H9 (cell line): Measurements from ENCODE around the gene PNLDC1. TPM values are rescaled to one million over a fixed set of nuclear protein-coding genes. Genes with fewer than 3 reads are reported as not detected.
"Not testable (repeated sequence)": the region's sequence is repeated elsewhere in the genome, so short reads cannot be mapped to it uniquely, and the experiment has no call there.

Experiments
- DNase-seq: peaks from one replicate; pipeline ENCODE4 v3.0.0-alpha.2; 2017
- H2AFZ ChIP-seq: one replicate; pipeline ENCODE4 v1.6.1; 2013; ENCODE audit warnings: mild to moderate bottlenecking, low read length, control low read depth, moderate library complexity
- H2AK5ac ChIP-seq: 2 replicates; pipeline ENCODE4 v1.6.1; 2013; ENCODE audit warnings: low read length, control low read depth, mixed read lengths; ENCODE audit not compliant: insufficient read length
- H2BK120ac ChIP-seq: one replicate; pipeline ENCODE4 v1.6.1; 2013; ENCODE audit warnings: low read depth, mild to moderate bottlenecking, low read length, control low read depth, inconsistent platforms; ENCODE audit not compliant: poor library complexity, severe bottlenecking
- H2BK12ac ChIP-seq: 2 replicates; pipeline ENCODE4 v1.6.1; 2013; ENCODE audit warnings: low read length, control low read depth, mixed read lengths, low read depth; ENCODE audit not compliant: insufficient read length
- H2BK15ac ChIP-seq: 2 replicates; pipeline ENCODE4 v1.6.1; 2013; ENCODE audit warnings: low read depth, low read length, control low read depth
- H2BK20ac ChIP-seq: one replicate; pipeline ENCODE4 v1.6.1; 2013; ENCODE audit warnings: low read depth, mild to moderate bottlenecking, low read length, control low read depth, inconsistent platforms; ENCODE audit not compliant: poor library complexity, severe bottlenecking
- H2BK5ac ChIP-seq: 2 replicates; pipeline ENCODE4 v1.6.1; 2013; ENCODE audit warnings: low read length, control low read depth, mixed read lengths; ENCODE audit not compliant: insufficient read length
- H3K14ac ChIP-seq: 2 replicates; pipeline ENCODE4 v1.6.1; 2013; ENCODE audit warnings: low read length, control low read depth; ENCODE audit not compliant: insufficient read depth
- H3K18ac ChIP-seq: 2 replicates; pipeline ENCODE4 v1.6.1; 2013; ENCODE audit warnings: low read depth, mild to moderate bottlenecking, mixed read lengths, low read length, control low read depth; ENCODE audit not compliant: insufficient read length
- H3K23ac ChIP-seq: 2 replicates; pipeline ENCODE4 v1.6.1; 2013; ENCODE audit warnings: low read length, control low read depth, mixed read lengths, low read depth; ENCODE audit not compliant: insufficient read length
- H3K23me2 ChIP-seq: 2 replicates; pipeline ENCODE4 v1.6.1; 2013; ENCODE audit warnings: low read depth, mild to moderate bottlenecking, mixed read lengths, low read length, control low read depth; ENCODE audit not compliant: insufficient read length, poor library complexity, severe bottlenecking
- H3K27ac ChIP-seq: 2 replicates; pipeline ENCODE4 v1.5.1; 2013; ENCODE audit warnings: low read length, control low read depth, mixed read lengths, low read depth; ENCODE audit not compliant: insufficient read length
- H3K27me3 ChIP-seq: 2 replicates; pipeline ENCODE4 v1.6.1; 2013; ENCODE audit warnings: low read length, control low read depth, inconsistent platforms; ENCODE audit not compliant: insufficient read depth
- H3K4ac ChIP-seq: 2 replicates; pipeline ENCODE4 v1.6.1; 2013; ENCODE audit warnings: low read depth, mild to moderate bottlenecking, control low read depth, inconsistent platforms, low read length, moderate library complexity
- H3K4me1 ChIP-seq: 2 replicates; pipeline ENCODE4 v1.6.1; 2013; ENCODE audit warnings: low read length, control low read depth, inconsistent platforms; ENCODE audit not compliant: insufficient read depth
- H3K4me2 ChIP-seq: 2 replicates; pipeline ENCODE4 v1.6.1; 2013; ENCODE audit warnings: low read length, control low read depth, mixed read lengths; ENCODE audit not compliant: insufficient read length, insufficient read depth
- H3K56ac ChIP-seq: 2 replicates; pipeline ENCODE4 v1.6.1; 2013; ENCODE audit warnings: low read depth, mild to moderate bottlenecking, mixed read lengths, low read length, control low read depth; ENCODE audit not compliant: insufficient read length
- H3K79me1 ChIP-seq: 2 replicates; pipeline ENCODE4 v1.6.1; 2013; ENCODE audit warnings: low read depth, mild to moderate bottlenecking, moderate library complexity, low read length, control low read depth, inconsistent platforms; ENCODE audit not compliant: insufficient read depth, poor library complexity, severe bottlenecking
- H3K79me2 ChIP-seq: 2 replicates; pipeline ENCODE4 v1.6.1; 2013; ENCODE audit warnings: low read length, control low read depth, inconsistent platforms; ENCODE audit not compliant: insufficient read depth
- H3K9ac ChIP-seq: 2 replicates; pipeline ENCODE4 v1.6.1; 2013; ENCODE audit warnings: low read length, control low read depth, mixed read lengths; ENCODE audit not compliant: insufficient read length; ENCODE audit errors: extremely low read depth
- H3K9me3 ChIP-seq: one replicate; pipeline ENCODE4 v1.6.1; 2013; ENCODE audit warnings: low read depth, low read length, inconsistent platforms; ENCODE audit not compliant: control insufficient read depth
- H3T11ph ChIP-seq: one replicate; pipeline ENCODE4 v1.6.1; 2013; ENCODE audit warnings: mild to moderate bottlenecking, low read length, control low read depth, inconsistent platforms
- H4K20me1 ChIP-seq: one replicate; pipeline ENCODE4 v1.6.1; 2013; ENCODE audit not compliant: control insufficient read depth, insufficient read length, insufficient read depth
- H4K5ac ChIP-seq: 2 replicates; pipeline ENCODE4 v1.6.1; 2013; ENCODE audit warnings: low read depth, mild to moderate bottlenecking, mixed read lengths, low read length, control low read depth; ENCODE audit not compliant: insufficient read length
- H4K8ac ChIP-seq: replicated peaks from 2 replicates; pipeline ENCODE4 v1.6.1; 2013; ENCODE audit warnings: low read length, control low read depth, mixed read lengths, low read depth; ENCODE audit not compliant: insufficient read length
- H4K91ac ChIP-seq: 2 replicates; pipeline ENCODE4 v1.6.1; 2013; ENCODE audit warnings: low read depth, mild to moderate bottlenecking, moderate library complexity, mixed read lengths, low read length, control low read depth; ENCODE audit not compliant: insufficient read length
- H3K27ac Mint-ChIP-seq, 3 experiments: 2 replicates in 2 of 3; 3 replicates in 1 of 3; pipeline ENCODE4 v1.8.0; 2020 to 2021; ENCODE audit warnings: mixed read lengths in 3 of 3, mild to moderate bottlenecking in 1 of 3, moderate library complexity in 1 of 3
- H3K27me3 Mint-ChIP-seq: 2 replicates; pipeline ENCODE4 v1.8.0; 2021; ENCODE audit warnings: low read depth, mild to moderate bottlenecking, moderate library complexity, mixed read lengths
- H3K36me3 Mint-ChIP-seq, 3 experiments: 2 replicates in 2 of 3; 3 replicates in 1 of 3; pipeline ENCODE4 v1.8.0; 2020 to 2021; ENCODE audit warnings: low read depth in 3 of 3, mixed read lengths in 3 of 3; ENCODE audit not compliant: insufficient read depth in 1 of 3
- H3K4me1 Mint-ChIP-seq, 2 experiments: 2 replicates each; pipeline ENCODE4 v1.8.0; 2020; ENCODE audit warnings: mixed read lengths in 2 of 2
- H3K4me3 Mint-ChIP-seq, 2 experiments: 2 replicates in 1 of 2; 3 replicates in 1 of 2; pipeline ENCODE4 v1.8.0; 2020 to 2021; ENCODE audit warnings: mild to moderate bottlenecking in 2 of 2, mixed read lengths in 2 of 2, moderate library complexity in 1 of 2
- H3K9me3 Mint-ChIP-seq, 2 experiments: 2 replicates in 1 of 2; 3 replicates in 1 of 2; pipeline ENCODE4 v1.8.0; 2020; ENCODE audit warnings: mild to moderate bottlenecking in 2 of 2, mixed read lengths in 2 of 2, moderate library complexity in 1 of 2
- WGBS: extraction: QIAGEN DNeasy Blood & Tissue Kit; methylation state at CpG from one replicate; pipeline ENCODE4 v1.1.7; 2013; ENCODE audit warnings: missing lambda C conversion rate, low lambda C conversion rate, mixed read lengths; ENCODE audit not compliant: insufficient read length; ENCODE audit errors: extremely low coverage; 5-methylcytosine and 5-hydroxymethylcytosine counted together
- total RNA-seq: library from RNA; stranded (reverse); gene quantifications from 2 replicates; pipeline ENCODE4 v1.2.1, GENCODE V29; 2021
- TF ChIP-seq, protein P1 (sequence below): fragments of 200-600 bp; sonication (generic); conservative IDR thresholded peaks from 3 replicates; pipeline ENCODE4 v1.8.0; 2021; ENCODE audit warnings: antibody characterized with exemption, mild to moderate bottlenecking

PNLDC1 gene
- total RNA-seq, 1 experiment from 2014 or later: not detected

DNA sequence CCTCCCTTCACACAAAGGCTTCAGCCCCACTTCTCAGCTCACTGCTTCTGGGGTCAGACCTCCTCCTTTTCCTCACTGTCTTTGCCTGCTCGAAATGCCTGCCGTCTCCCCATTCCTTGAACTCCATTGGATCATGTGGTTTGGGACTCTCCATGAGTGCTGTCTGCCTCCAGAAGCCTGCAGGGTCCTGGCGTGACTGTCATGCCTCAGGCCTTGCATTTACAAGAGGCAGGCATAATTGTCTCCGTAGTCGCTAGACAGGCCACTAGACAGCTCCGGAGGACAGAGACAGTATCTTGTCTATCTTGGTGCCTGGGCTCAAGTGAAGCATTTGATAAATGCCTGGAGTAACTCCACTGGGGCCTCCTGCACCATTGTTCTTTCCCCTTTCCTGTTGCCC is 15.3 kb downstream of the PNLDC1 start:
- no peak overlapping the region for H2BK12ac ChIP-seq
- H3K23ac ChIP-seq: no peak overlapping the region
- H3K4me2 ChIP-seq: no peak overlapping the region
- Mint-ChIP-seq H3K27ac (peak overlapping the region in 2 of 3 experiments; percentile 48 to 49; a peak in 1 of 7 replicates), H3K27me3 (no peaks in the 10 kb centered on the region), H3K9me3 (no peaks in the 10 kb centered on the region; a peak in 1 of 5 replicates), H3K4me1 (peaks cover 34 to 36% of the 10 kb centered on the region in 2 experiments), H3K4me3 (no peak overlapping the region), H3K36me3 (no peaks in the 10 kb centered on the region; a peak in 1 of 7 replicates)
- H3K14ac ChIP-seq: no peak overlapping the region
- H2BK20ac ChIP-seq: no peak overlapping the region
- H3K9ac ChIP-seq: no peak overlapping the region
- H3K9me3 ChIP-seq: no peaks in the 10 kb centered on the region
- no peak for DNase-seq
- no peaks in the 10 kb centered on the region for H3K23me2 ChIP-seq
- WGBS: no CpG with 5 or more reads among the region's 6 CpGs
- H4K20me1 ChIP-seq: no peaks in the 10 kb centered on the region
- H3K4me1 ChIP-seq: no peaks in the 10 kb centered on the region; the same call in 1 of the 2 replicates
- no peak overlapping the region for H3T11ph ChIP-seq
- H4K5ac ChIP-seq: no peak overlapping the region
- H3K18ac ChIP-seq: no peak overlapping the region
- H4K8ac ChIP-seq: no peak overlapping the region
- H4K91ac ChIP-seq: no peak overlapping the region
- H2AFZ ChIP-seq: no peak overlapping the region
- H2BK5ac ChIP-seq: no peak overlapping the region
- no peak overlapping the region for H3K27ac ChIP-seq
- H2BK120ac ChIP-seq: no peak overlapping the region
- no peak overlapping the region for H3K4ac ChIP-seq
- H3K56ac ChIP-seq: no peak overlapping the region
- H2AK5ac ChIP-seq: no peak overlapping the region
- no peak overlapping the region for H2BK15ac ChIP-seq
- TF ChIP-seq, protein P1, sequence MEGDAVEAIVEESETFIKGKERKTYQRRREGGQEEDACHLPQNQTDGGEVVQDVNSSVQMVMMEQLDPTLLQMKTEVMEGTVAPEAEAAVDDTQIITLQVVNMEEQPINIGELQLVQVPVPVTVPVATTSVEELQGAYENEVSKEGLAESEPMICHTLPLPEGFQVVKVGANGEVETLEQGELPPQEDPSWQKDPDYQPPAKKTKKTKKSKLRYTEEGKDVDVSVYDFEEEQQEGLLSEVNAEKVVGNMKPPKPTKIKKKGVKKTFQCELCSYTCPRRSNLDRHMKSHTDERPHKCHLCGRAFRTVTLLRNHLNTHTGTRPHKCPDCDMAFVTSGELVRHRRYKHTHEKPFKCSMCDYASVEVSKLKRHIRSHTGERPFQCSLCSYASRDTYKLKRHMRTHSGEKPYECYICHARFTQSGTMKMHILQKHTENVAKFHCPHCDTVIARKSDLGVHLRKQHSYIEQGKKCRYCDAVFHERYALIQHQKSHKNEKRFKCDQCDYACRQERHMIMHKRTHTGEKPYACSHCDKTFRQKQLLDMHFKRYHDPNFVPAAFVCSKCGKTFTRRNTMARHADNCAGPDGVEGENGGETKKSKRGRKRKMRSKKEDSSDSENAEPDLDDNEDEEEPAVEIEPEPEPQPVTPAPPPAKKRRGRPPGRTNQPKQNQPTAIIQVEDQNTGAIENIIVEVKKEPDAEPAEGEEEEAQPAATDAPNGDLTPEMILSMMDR: no peak
- H3K27me3 ChIP-seq: no peaks in the 10 kb centered on the region
- H3K79me1 ChIP-seq: no peaks in the 10 kb centered on the region
- no peaks in the 10 kb centered on the region for H3K79me2 ChIP-seq

DNA sequence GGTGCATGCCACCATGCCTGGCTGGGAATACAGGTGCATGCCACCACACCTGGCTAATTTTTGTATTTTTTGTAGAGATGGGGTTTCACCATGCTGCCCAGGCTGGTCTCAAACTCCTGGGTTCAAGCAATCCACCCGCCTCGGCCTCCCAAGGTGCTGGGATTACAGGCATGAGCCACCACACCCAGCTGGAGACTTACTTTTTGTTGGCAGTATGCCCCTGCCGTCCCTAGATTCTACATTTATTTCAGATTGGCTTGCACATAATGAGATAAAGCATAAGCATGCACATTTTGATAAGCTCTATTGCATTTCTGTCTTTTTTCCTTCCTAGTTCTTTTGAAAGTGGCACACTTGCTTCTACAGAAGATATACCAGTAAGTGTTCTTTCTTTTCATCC is 16.7 kb downstream of the PNLDC1 start:
- not testable (repeated sequence) for H3K79me1 ChIP-seq, H2BK20ac ChIP-seq, H3K23ac ChIP-seq, H3K9ac ChIP-seq, H2BK12ac ChIP-seq, H3K4ac ChIP-seq, H4K8ac ChIP-seq, H3K27me3 Mint-ChIP-seq, H3K14ac ChIP-seq, H2AK5ac ChIP-seq, H3K4me3 Mint-ChIP-seq, H3K27ac ChIP-seq, H2BK120ac ChIP-seq, H2BK15ac ChIP-seq, H3K4me1 ChIP-seq, H4K91ac ChIP-seq, DNase-seq, H3K23me2 ChIP-seq, H3T11ph ChIP-seq, H3K9me3 Mint-ChIP-seq, H3K9me3 ChIP-seq, H3K18ac ChIP-seq, H4K5ac ChIP-seq, H3K27me3 ChIP-seq, H3K4me2 ChIP-seq, H4K20me1 ChIP-seq, H3K36me3 Mint-ChIP-seq, H3K27ac Mint-ChIP-seq, H3K56ac ChIP-seq, H2AFZ ChIP-seq, H2BK5ac ChIP-seq, H3K79me2 ChIP-seq
- no CpG with 5 or more reads among the region's 3 CpGs for WGBS
- H3K4me1 Mint-ChIP-seq: peaks cover 35 to 40% of the 10 kb centered on the region in 2 experiments
